Measurements from ENCODE around the gene INTS6. TPM values are rescaled to one million over a fixed set of nuclear protein-coding genes. Genes with fewer than 3 reads are reported as not detected.

INTS6 gene
- total RNA-seq, 1 donor from 2014 or later = 40.4 TPM

DNA sequence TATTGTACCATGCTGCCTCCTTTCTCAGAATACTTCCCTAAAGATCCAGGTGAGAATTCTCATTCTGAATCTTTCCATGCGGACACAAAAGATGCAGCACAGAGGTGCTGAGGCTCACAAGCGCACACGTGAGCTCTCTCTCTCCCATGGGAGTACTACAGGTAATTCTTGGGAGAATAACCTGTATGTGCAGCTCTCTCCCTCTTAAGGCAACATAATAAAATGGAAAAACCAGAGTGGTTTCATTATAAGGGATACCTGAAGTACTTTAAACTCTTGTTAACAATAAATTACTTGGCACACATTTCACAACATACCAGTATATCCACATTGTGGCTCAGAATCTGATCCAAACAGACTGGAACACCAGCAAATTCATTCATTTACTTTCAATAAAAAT lies 40.4 kb downstream of the INTS6 start:
- DNase-seq (ENCODE audit: low read depth, low spot score) = no peak

DNA sequence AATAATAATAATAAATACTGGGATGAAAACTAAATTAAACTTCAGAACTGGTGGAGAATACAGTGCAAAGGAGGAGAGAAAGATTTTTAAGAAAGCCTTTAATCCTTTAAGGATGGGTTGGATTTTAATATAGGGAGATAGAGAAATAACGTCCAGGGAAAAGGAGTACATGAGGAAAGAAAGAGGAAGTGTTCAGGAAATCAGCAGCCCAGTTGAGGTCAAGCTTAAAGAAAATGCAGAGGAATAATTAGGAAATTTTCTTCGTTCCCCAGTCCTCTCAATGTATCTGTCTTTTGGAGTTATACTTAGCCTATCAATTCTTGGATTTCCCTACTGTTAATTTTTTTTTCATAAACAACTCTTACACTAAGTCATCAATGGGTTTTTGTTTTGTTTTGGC lies 47.7 kb downstream of the INTS6 start:
- no peak for DNase-seq (ENCODE audit: low read depth, low spot score)

DNA sequence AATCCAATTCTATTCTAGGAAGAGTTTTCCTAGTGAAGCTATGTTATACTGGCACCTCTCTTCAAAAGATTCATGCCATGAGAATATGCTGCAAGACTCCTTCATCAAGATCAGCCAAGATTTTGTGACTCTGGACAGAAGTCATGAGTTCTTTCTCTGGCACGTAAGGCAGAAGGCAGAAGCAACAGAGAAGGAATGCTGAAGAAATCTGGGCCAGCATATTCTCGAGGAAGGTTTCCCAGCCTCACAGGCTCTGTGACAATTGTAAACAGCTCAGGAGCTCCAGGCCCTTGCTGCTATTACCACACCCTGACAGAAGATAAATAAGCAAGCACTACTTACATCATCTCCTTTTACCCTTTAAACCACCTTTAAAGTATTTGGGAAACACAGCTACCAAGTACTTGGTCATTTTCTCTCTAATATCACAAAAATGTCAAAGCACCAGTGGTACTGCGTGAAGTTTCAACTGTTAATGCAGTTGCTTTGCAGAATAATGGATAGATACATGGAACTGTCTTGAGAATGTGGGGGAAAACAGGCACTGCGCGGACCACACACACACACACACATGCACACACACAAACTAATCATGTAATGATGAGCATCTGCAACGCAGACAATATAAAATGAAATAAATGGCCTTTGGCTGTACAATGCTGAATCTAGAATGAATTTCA lies 55.4 kb downstream of the INTS6 start:
- no peak for DNase-seq (ENCODE audit: low read depth, low spot score)

DNA sequence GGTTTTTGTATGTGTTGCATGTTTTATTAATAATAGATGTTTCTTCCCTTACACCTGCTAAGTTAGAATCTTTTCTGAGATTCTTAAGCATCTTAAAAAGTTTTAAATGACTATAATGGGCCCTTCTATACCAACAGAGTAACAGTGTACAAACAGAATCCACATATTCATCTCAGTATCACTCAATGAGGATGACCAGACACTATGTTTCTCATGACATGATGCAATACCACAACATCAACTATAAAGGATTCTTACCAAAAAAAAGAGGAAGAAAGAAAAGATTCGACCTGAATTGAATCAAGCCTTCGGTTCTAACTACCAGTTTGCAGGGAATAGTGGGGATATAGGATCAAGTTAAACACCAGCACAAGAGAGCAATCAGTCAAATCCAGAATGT lies 56.5 kb downstream of the INTS6 start:
- no peak for DNase-seq (ENCODE audit: low read depth, low spot score)

DNA sequence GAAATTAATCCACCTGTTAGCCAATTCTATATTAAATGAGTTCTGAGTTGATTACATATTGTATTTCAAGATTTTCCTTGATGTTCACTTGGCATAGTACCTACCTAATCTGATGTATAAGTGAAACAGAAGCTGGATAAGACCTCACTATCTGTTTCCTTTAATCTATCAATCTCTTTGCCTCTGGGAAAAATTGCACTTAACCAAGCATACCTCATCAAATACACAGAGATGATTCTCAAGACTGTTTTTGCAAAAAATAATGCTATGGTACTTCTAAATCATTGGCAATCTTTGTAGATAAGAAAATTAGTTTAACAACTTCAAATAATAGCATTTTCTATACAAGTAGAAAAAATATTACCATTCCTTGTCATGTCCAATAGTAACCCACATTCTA lies 58.1 kb downstream of the INTS6 start:
- DNase-seq (ENCODE audit: low read depth, low spot score) = no peak

DNA sequence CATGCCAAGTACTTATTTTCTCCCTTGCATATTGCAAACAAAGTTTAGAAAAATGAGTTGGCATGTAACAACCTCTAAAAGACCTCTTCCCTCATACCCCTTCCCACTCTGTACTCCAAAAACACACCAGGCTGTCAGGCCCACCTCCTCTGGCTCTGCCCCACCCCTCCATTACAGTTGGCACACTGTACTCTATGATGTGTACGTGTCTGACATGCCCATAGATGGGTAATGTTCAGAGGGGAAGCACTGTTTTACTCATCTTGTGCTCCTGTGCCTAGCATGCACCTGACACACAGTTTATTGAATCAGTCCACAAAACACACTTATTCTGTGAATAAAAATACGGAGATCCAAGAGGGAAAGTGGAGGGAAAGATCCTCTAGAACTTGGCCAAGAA lies 67.7 kb downstream of the INTS6 start:
- DNase-seq (ENCODE audit: low read depth, low spot score) = no peak

DNA sequence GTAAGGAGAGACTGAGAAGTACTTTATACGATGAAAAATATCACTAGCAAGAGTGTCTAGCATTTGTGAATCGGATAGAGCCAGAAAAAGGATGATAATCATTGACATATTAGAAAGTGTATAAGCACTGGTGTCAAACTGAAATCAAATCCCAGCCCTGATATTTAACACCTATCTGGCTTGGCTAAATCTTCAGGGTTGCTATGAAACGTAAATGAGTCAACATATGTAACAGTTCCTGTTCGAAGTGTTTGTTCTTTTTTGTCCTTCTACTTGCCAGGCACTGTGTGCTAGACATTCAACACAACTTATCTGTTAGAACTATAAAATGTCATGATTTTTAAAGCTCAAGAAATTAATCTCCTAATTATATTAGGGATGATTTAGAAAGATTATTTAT lies 72.6 kb downstream of the INTS6 start:
- peak; percentile 63 for DNase-seq (ENCODE audit: low read depth, low spot score)

DNA sequence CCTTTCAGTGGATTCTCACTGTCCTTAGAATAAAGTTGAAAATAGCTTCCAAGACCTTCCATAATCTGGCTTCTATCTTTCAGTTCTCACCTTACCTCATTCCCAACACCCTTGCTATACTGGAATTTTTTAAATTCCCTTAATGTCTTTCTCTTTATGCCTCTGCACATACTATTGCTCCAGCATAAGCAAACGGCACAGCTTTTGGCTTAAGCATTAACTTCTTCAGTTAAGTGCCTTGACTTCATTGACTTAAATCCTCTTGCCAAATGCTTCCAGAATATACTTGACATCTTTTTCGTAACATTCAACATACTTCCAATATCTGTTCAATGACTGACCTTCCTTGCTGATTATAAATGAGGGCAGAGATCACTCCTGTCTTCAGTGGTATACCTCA lies 79.4 kb downstream of the INTS6 start:
- DNase-seq (ENCODE audit: low read depth, low spot score) = no peak

DNA sequence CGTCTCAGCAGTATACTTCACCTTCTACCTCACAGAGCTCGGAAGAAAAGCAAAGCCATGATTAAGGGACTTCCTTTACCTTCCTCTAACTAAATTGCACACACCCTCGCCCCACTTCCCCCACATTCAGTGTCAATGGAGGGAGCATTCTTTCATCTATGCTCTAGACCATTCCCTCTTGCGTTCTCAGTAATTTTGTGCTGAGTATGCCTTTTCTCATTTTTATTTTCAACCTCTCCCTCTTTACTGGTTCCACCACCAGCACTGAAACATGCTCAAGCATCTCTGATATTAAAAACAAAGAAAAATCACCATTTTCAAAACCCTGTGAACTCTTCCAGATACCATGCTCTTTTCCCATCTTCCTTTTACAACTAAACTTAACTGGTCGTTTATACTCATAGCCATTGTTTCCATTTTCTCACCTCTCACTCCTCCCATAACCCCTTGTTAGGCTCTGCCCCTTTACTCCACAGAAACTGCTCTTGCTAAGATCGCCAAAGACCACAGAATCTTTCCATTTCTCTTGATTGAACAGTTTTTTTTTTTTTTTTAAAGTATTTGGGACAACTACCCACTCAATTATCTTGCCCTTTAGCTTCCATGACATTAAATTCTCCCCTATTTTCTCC lies 81.0 kb downstream of the INTS6 start:
- DNase-seq (ENCODE audit: low read depth, low spot score) = no peak

DNA sequence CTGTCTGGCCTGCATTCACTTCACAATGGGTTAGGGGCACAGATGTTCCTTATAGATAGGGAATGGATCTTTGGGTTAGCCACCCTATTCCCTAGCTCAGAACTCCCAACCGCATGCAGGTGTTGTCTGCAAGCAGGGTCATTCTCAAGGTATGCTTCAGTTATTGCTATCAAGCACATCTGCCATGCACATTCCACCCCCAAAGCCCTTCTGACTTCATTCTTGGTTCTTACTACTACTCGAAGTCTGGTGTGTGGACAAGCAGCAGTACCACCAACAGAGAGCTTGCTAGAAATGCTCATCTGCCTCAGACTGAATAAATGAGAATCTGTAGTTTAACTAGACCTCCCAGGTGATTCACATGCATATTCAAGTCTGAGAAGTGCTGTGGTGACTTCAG lies 82.0 kb downstream of the INTS6 start:
- DNase-seq (ENCODE audit: low read depth, low spot score) = no peak

DNA sequence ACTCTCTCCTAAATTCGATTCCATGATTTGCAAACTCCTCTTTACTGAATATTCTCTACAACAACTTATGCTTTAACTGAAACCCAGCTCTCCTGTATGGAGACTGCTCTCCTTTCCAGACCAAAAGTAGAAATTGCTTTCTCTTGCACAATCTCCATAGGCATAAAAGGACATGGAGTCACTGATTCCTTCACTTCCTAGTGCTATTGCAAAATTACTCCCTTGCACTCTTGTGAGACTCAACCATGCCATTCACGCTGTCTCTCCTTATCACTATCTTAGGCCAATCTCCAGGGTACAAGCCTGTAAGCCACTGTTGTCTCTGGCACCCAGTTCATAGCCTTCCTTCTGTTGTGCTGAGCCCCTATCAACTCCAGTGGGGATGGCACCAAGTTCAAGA lies 82.7 kb downstream of the INTS6 start:
- DNase-seq (ENCODE audit: low read depth, low spot score) = no peak

DNA sequence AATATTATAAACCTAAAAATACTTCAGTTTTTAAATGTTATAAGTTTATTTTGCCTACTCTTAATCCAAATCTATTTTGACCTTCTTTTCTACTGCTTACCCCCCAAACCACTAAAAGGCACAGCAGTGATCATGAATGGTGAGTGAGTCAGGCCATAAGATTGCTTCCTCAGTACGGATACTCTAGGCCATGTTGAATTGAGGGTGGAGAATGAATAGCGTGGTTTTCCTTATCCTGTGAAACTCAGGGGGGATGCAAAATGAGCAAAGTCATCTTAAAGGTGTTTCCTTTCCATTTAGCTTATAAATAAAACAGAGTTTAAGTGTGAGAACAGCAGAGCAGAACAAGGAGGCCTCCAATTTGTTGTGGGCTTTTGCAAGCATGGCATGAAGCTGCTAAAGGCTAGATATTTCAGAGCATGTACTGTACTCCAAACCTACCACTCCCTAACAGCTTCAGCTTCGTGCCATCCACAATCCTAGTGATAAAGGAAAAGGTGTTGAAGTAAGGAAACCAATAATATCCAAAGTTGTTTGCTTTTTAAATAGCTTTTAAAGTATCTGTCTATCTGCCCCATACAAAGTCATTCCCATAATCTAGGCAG lies 88.3 kb downstream of the INTS6 start:
- DNase-seq (ENCODE audit: low read depth, low spot score) = peak; percentile 46

DNA sequence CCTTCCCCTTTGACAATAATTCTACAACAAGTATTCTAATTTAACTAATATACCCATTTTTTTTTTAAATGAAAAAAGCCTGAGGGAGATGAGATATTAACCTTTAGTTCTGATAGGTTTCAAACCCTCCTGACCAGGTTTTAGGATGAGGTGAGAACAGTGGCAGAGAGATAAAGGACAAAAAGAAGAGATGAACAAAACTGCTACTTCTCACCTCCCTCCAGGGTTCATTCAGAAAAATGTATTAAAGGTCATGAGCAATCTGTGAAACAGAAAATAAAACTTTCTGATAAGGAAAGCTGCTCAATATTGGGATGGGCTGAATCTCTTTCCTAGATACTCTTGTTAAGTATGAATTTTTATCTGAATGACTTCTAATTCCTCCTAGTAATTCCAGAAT lies 89.2 kb downstream of the INTS6 start:
- no peak for DNase-seq (ENCODE audit: low read depth, low spot score)

DNA sequence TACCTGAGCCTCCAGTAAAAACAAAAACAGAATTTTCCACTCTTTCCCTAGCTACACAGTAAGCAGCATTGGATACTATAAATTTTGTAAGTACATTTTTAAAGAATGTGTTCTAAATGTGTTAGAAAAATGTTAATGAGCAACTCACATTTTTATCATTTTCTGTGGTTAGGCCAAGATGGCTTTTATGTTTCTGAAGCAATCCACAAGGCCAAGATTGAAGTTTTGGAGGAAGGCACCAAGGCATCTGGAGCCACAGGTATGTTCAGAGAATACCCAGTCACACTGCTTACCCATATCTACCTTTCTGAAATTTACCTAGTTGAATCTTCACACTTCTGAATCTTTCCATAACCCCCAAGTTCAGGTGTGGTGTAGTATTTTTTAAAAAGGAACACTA lies 91.7 kb downstream of the INTS6 start:
- no peak for DNase-seq (ENCODE audit: low read depth, low spot score)

DNA sequence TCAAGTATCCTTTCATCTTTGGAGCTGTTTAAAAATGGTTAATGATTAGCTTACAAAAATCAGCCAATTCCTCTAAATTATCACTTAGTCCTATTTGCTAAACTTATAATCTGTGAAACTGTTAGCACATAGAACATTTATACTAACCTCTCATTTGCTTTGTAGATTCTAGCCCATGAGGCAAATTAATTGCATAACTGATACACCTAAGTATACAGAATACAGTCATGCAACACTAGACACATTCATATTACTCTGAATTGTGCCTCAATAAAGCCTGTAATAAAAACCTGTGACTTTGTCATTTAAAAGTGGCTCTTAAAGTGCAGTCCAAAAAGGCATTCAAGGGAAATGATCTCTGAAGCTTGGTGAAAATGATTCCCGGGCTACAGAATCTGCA lies 92.3 kb downstream of the INTS6 start:
- DNase-seq (ENCODE audit: low read depth, low spot score) = no peak

DNA sequence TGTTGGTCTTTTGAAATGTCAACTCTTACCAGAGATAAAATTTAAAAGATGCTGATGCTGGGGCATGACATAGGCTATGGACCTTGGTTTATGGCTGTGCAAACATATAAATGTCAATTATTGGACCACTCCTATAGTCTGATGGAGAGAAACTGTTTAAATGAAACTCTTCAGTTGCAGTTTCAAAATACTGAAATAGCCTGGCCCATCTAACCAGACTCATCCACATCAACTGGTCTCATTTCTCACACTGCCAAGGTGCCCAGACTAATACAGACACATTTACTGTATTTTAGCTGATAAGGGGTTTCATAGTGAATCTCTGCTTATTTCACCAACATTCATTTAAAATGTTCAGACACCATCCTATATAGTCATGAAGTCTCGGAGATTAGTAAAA lies 93.5 kb downstream of the INTS6 start:
- no peak for DNase-seq (ENCODE audit: low read depth, low spot score)

DNA sequence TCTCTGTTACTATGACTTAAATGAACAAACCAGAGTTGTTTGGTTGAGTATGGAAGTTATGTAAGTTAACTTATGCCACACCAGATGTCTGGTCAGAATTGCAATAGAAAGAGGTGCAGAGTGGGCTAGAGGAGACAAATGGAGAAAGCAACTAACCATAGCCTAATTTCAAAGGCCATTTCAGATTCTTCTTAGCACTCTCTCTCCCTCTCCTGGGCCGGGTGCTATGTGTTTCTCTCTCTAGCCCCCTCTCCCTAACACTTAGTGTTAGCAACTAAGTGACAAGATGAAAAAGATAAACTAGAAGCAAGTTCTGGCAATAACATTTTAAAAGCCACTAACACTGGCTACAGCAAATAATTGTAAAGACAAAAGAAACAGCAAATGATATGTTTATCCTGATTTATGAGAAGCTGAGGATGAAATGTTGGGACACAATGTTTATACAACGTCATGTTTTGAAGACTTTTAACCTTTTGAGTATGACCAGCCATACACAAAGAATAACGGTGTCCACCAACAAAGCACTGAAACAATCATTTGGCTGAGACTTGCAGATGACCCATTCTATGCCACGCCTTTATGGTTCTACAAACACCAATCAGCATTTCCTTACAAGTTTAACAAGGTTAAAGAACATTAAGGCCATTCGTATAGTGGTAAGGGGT lies 94.8 kb downstream of the INTS6 start:
- no peak for DNase-seq (ENCODE audit: low read depth, low spot score)

DNA sequence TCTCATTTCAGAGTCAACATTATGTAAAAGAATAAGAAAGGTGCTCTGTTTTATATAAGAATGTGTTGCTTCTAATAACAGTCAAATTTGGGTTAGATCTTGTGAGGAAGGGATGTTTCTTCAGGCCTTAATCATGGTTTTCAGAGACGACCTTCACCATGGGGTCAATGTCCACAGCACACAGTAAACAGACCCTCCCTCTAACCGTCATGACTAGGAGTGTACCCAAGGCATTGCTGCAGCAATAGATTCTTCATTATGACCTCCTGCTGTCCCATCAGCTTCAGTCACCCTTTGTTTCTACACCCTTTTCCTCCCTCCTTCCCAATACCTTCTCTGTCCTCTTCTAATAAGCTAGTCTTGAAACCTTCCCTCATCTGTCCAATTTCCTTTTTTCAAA lies 97.6 kb downstream of the INTS6 start:
- DNase-seq (ENCODE audit: low read depth, low spot score) = no peak

DNA sequence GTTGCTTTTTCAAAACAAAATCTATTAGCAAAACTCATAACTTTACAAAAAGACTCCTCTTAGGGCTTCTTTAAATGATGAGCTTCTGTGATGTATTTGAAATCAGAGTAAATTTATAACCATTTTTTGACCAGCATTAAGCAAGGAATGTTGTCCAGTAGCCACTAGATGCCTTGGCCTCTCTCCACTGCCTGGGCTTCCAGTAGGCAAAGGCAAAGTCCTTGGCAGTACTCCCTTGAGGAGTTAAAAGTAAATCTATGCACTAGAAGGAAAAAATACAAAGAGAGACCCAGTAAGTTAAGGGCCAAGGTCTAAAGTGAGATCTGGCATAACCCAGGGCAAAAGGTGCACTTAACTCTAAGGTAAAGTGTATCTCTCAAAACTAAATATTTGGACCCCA lies 103.8 kb downstream of the INTS6 start:
- DNase-seq (ENCODE audit: low read depth, low spot score) = no peak

DNA sequence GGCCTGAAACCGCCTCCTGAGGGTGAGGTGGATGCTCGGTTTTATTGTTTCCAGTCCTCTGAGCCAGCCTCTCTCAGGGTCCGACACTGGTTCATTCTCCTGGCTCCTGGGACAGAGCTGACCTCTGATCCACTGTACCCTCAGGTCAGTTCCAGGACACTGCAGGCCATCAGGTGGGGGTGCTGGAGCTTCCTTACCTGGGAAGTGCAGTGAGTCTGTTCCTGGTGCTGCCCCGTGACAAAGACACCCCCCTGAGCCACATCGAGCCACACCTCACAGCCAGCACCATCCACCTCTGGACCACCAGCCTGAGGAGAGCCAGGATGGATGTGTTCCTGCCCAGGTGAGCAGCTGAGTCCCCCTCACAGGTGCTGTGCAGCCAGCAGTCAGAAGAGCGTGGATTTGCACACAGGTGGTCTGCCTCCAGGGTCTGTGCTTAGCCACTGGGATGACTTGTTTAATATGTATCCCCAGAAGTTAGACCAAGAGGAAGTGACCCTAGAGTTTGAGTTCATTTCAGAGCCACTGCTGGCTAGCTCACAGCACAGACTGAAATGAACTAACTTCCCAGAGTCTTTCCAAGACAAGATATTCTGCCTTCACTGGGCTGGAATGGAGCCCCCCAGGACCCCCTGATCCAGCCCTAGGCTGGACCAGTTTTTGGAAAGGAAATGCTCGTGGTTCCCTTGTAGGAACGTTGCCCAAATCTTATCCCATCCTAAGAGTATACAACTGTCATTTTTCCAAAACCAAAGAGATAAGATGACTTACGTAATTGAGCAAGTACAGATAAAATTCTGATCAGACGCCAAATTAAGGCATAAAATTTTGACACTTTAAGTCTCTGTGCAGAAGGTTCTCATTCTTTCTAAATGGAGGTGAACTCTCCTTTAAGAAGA lies 104.5 kb downstream of the INTS6 start:
- no peak for DNase-seq (ENCODE audit: low read depth, low spot score)

DNA sequence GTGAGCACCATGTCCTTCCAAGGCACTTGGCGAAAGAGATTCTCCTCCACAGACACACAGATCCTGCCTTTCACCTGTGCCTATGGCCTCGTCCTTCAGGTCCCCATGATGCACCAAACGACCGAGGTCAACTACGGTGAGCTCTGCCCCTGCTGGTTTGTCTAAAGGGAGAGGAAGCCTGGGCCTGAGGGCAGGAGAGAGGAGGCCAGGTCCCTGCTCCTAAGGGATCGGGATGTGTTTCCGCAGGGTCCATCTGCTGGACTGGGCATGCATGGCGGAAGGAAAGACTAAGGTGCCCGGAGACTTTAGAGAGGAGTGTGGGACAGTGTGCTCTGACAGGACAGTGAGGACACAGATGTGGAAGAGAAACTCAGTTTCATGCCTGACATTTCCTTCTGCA lies 105.7 kb downstream of the INTS6 start:
- DNase-seq (ENCODE audit: low read depth, low spot score) = no peak

DNA sequence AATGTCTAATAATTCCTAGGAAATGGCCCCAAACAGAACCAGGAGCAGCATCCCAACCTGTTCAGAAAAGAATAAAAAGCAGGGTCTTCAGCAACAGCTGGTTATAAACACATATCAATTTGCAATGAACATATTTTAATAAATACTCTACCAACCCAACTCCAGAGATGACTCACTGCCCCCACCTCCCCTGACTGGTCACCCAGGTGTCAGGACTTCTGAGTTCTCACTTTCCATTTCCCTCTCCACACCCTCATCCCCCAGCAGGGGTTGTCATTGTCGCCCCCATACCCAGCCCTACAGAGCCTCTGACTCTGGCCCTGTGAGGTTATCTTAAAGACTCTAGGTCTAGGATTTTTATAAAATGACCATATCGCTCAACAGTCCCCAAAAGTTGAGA lies 106.4 kb downstream of the INTS6 start:
- no peak for DNase-seq (ENCODE audit: low read depth, low spot score)

All from pulmonary artery endothelial cell (primary cell).